AG04449 (cell line): ENCODE data around the gene NCMAP.
"Not testable (repeated sequence)": the region's sequence is repeated elsewhere in the genome, so short reads cannot be mapped to it uniquely, and the experiment has no call there.

Experiments used
- CTCF ChIA-PET: fragments of 350-600 bp; formaldehyde crosslinking; extraction: SDS; loops from one replicate; lab custom pipeline; 2021; ENCODE audit warnings: antibody characterized with exemption; lab: Yijun Ruan, JAX
- POLR2A ChIA-PET: fragments of 400-600, 350-600 bp; formaldehyde crosslinking; extraction: SDS; loops from one replicate; lab custom pipeline; 2020; ENCODE audit warnings: antibody characterized with exemption, inconsistent platforms; lab: Yijun Ruan, JAX
- DNase-seq: peaks from one replicate; pipeline ENCODE4 v3.0.0-alpha.2; 2010; ENCODE audit warnings: low read depth, low spot score
- H3K4me3 ChIP-seq: 2 replicates; pipeline ENCODE4 v1.5.1; 2011; ENCODE audit warnings: low read depth, mild to moderate bottlenecking, control low read depth, low read length
- TF ChIP-seq, protein P1 (sequence below): IDR thresholded peaks from one replicate; pipeline ENCODE4 v1.5.1; 2011; ENCODE audit warnings: mild to moderate bottlenecking, moderate library complexity, low read length, control low read depth, inconsistent platforms; ENCODE audit not compliant: insufficient read depth; ENCODE audit errors: missing control alignments

The NCMAP gene

GRCh38 chr1:24555591-24556413 lies at the start of gene NCMAP:
TSS of gene NCMAP (plus strand) at chr1:24556087. CDS start at chr1:24595431, 39,344 bp downstream.
- ChIA-PET POLR2A (no interaction called here), CTCF (interaction anchor here (1.6 to 2.5 kb wide), 2 partner anchors 13 to 32 kb away, joined by 6 to 8 read pairs; no protein-coding TSS in a partner anchor)
- TF ChIP-seq, protein P1, sequence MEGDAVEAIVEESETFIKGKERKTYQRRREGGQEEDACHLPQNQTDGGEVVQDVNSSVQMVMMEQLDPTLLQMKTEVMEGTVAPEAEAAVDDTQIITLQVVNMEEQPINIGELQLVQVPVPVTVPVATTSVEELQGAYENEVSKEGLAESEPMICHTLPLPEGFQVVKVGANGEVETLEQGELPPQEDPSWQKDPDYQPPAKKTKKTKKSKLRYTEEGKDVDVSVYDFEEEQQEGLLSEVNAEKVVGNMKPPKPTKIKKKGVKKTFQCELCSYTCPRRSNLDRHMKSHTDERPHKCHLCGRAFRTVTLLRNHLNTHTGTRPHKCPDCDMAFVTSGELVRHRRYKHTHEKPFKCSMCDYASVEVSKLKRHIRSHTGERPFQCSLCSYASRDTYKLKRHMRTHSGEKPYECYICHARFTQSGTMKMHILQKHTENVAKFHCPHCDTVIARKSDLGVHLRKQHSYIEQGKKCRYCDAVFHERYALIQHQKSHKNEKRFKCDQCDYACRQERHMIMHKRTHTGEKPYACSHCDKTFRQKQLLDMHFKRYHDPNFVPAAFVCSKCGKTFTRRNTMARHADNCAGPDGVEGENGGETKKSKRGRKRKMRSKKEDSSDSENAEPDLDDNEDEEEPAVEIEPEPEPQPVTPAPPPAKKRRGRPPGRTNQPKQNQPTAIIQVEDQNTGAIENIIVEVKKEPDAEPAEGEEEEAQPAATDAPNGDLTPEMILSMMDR, result no peak
- no peak for DNase-seq
- no peak within 1 kb of the TSS for H3K4me3 ChIP-seq

GRCh38 chr1:24506691-24507381 lies 49.1 kb upstream of the NCMAP start:
- TF ChIP-seq, protein P1, result no peak
- POLR2A ChIA-PET, result no interaction called here
- H3K4me3 ChIP-seq, result no peak overlapping the region
- DNase-seq, result no peak
- CTCF ChIA-PET, result interaction anchor here (1.0 to 5.8 kb wide), 4 partner anchors 9 to 305 kb away, joined by 3 to 31 read pairs (median 6); no protein-coding TSS in a partner anchor

- H3K4me3 ChIP-seq, result no peak overlapping the region
- CTCF ChIA-PET, result interaction anchor here (2.1 to 2.5 kb wide), 2 partner anchors 8 to 305 kb away, joined by 5 to 6 read pairs; no protein-coding TSS in a partner anchor
- DNase-seq, result no peak
- TF ChIP-seq, protein P1, result no peak
- POLR2A ChIA-PET, result no interaction called here
Measured at GRCh38 chr1:24507405-24507804, 48.5 kb upstream of the NCMAP start.

GRCh38 chr1:24508911-24509310 lies 47.0 kb upstream of the NCMAP start:
- H3K4me3 ChIP-seq, result no peak overlapping the region
- TF ChIP-seq, protein P1, result no peak
- no peak for DNase-seq
- ChIA-PET CTCF (no interaction called here), POLR2A (no interaction called here)

DNA sequence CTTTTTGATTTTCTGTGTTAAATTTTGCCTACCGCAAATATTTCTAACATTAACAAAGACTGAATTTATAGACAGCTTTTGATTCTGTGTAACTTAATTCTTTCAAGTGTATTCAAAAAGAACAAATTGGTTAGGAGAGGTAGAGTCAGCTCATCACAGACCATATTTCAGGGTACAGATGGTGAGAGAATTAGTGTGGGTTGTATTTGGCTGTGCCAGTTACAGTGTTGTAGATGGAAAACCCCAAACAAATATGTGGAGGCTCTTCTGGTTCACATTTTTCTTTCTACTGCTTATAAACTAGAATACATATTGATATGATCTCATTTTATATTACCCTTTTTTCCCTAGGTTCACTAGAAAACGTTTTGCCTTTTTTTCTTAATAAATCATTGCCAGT lies 42.2 kb upstream of the NCMAP start:
- H3K4me3 ChIP-seq, result no peak overlapping the region
- ChIA-PET POLR2A (no interaction called here), CTCF (interaction anchor here (0.9 to 1.5 kb wide), 2 partner anchors 13 to 124 kb away, joined by 3 to 7 read pairs; no protein-coding TSS in a partner anchor)
- DNase-seq, result no peak
- TF ChIP-seq, protein P1, result no peak

DNA sequence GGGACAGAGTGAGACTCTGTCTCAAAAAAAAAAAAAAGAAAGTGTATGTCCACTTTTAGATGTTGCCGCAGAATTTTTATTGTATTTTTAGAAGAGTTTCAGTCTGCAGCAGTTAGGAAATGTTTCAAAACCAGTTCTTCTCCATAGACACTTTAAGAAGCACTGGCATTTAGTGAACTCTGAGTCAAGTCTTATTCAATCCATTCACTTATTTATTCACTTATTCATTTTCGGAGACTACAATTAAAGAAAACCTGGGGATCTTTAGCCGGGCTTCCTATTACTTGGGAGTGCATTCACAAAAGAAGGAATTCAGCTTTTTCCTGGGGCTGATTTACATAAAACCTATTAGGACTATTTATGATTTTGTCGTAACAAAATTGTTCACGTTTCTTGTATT lies 40.9 kb upstream of the NCMAP start:
- POLR2A ChIA-PET, result no interaction called here
- DNase-seq, result no peak
- CTCF ChIA-PET, result interaction anchor here (0.7 to 1.9 kb wide), 7 partner anchors 8 to 444 kb away, joined by 3 to 14 read pairs (median 3); partner anchors contain the start of gene RCAN3
- H3K4me3 ChIP-seq, result no peak overlapping the region
- TF ChIP-seq, protein P1, result no peak

DNA sequence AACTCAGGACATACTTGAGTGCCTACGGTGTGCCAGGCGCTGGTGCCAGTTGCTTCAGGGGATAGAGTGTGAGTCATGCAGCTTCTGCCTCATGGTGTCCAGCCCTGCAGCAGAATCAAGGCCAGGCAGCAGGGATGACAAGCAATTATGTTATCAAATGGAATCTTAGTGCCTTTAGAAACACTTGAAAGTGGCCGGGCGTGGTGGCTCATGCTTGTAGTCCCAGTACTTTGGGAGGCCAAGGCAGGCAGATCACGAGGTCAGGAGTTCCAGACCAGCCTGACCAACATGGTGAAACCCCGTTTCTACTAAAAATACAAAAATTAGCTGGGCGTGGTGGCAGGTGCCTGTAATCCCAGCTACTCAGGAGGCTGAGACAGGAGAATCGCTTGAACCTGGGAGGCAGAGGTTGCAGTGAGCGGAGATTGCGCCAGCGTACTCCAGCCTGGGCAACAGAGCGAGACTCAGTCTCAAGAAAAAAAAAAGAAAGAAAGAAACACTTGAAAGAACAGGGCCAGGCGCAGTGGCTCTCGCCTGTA lies 40.1 kb upstream of the NCMAP start:
- CTCF ChIA-PET, result interaction anchor here (0.7 to 3.1 kb wide), 8 partner anchors 8 to 445 kb away, joined by 3 to 17 read pairs (median 5); partner anchors contain the start of gene RCAN3
- POLR2A ChIA-PET, H3K4me3 ChIP-seq, DNase-seq: not testable (repeated sequence)
